GM12872 (cell line): ENCODE results near the gene BRPF3.

Experiments used
- TF ChIP-seq, protein P1 (sequence below): IDR thresholded peaks from 3 replicates; pipeline ENCODE4 v1.5.1; 2011; ENCODE audit warnings: low read depth, mild to moderate bottlenecking, low read length, moderate library complexity; ENCODE audit not compliant: insufficient read depth

BRPF3 gene

DNA sequence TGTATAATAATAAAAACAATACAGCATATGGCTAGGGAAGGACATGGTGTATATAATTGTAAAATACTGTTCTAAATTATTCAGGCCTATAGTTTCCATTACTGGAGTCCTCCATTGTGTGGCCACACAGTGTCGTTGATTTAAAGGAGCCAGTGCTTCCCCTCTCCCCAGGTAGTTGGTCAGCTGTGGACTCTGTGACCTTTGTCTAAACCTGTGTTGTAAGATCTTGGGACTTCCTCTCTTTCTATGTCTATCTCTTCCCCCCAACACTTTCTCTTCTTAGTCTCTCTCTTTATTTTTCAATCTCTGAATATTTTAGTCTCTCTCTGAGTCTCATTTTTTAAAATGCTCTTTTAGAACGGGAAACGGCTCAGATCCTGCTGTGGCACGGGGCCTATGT, 35.6 kb downstream of the BRPF3 start:
- TF ChIP-seq, protein P1, sequence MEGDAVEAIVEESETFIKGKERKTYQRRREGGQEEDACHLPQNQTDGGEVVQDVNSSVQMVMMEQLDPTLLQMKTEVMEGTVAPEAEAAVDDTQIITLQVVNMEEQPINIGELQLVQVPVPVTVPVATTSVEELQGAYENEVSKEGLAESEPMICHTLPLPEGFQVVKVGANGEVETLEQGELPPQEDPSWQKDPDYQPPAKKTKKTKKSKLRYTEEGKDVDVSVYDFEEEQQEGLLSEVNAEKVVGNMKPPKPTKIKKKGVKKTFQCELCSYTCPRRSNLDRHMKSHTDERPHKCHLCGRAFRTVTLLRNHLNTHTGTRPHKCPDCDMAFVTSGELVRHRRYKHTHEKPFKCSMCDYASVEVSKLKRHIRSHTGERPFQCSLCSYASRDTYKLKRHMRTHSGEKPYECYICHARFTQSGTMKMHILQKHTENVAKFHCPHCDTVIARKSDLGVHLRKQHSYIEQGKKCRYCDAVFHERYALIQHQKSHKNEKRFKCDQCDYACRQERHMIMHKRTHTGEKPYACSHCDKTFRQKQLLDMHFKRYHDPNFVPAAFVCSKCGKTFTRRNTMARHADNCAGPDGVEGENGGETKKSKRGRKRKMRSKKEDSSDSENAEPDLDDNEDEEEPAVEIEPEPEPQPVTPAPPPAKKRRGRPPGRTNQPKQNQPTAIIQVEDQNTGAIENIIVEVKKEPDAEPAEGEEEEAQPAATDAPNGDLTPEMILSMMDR = no peak

DNA sequence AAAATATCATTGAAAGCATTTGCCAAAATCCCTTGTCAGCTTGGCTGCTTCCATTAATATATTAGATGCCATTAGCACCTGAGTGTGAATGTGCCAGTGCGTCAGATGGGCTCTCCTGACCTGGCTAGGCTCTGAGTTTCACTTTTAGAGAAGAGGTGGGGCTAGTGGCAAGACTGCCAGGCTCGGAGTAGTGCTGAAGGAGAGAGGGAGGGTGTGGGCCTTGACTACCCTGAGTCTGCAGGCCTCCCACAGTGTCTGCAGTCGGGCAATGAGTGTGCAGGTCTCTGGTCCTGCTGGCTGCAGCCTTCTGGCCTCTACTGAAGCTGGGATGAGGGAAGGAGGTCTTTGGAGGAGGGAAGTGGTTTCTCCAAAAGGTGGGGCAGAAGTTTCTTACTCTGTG, 38.8 kb downstream of the BRPF3 start:
- TF ChIP-seq, protein P1 = no peak

DNA sequence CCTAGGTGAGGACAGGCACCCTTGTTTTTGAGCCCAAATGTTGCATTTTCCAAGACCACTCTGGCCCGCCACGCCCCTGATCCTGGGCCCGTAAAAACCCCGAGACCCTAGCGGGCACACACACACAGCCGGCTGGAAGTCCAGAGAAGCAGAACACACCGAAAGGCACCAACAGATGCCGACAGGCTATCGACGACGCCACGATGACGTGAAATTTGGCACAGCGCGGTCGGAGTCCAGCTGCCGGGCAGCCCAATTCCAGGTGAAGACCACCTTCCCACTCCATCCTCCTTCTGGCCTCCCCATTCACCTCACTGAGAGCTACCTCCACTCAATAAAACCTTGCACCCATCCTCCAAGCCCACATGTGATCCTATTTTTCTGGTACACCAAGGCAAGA, 39.3 kb downstream of the BRPF3 start:
- TF ChIP-seq, protein P1 = no peak

DNA sequence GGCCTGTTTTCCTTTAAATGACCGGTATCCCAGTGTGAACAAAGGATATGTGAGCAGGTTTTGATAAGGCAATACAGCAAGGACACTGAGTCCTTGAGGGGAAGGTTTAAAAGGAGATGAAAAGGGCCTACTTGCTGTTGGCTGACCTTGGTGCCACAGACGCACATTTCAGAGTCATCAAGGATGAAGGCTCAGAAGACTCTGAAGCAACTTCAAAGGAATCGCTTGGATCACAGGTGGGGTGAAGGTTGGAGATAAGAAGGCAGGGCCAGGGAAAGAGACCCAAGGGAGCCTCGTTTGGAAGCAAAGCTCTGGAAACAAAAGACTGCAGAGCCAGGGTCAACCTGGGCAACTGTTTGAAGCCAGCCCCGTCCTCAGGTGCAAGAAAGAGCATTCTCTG, 43.2 kb downstream of the BRPF3 start:
- TF ChIP-seq, protein P1 = no peak

DNA sequence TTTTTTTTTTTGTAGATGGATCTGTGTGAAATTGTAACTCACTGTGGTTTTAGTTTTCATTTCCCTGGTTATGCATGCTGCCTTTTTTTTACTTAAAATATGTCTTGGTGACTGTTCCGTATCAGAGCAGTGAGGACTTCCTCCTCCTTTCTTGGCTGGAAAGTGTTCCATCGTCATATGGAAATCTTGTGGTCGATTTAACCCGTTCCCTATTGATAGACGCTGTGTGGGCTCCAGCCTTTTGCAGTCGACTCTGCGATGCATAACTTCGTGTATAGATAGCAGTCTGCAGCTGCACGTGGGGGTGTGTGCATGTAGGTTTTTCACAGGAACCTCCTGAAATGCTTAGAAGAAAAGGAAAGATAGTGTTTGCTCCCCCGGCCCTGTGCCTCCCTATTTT, 45.2 kb downstream of the BRPF3 start:
- TF ChIP-seq, protein P1 = no peak

DNA sequence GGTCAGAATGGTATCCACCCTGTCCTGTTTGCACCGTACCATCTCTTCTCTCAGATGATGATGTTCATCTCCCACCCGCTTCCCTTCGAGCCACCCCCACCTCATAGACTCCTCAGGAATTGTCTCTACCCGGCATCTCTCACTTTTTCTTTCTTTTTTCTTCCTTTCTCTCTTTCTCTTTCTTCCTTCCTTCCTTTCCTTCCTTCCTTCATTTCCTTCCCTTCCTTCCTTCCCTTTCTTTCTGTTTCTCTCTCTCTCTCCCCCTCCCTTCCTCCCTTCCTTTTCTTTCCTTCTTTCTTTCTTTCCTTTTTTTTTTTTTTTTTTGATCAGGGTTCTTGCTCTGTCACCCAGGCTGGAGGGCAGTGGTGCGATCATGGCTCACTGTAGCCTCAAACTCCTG, 45.6 kb downstream of the BRPF3 start:
- TF ChIP-seq, protein P1 = no peak

DNA sequence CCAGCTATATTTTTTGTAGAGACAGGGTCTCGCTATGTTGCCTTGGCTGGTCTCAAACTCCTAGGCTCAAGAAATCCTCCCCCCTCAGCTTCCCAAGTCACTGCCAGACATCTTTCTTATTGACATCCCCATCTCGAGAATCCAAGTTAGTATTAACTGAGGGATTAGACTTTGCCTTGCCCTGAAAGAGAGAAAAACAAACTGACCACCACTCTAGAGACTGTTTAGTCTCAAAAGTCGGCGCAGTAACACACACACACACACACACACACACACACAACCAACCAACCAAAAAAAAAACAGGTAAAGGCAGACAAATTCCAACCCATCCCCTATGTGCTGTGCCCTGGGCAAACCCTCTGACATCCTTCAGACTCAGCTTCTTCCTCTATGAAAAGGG, 46.1 kb downstream of the BRPF3 start:
- TF ChIP-seq, protein P1 = no peak
